Cardiac muscle cell (in vitro differentiated cells and primary cell): ENCODE measurements around the gene RASGRF2. TPM values are rescaled to one million over a fixed set of nuclear protein-coding genes. Genes with fewer than 3 reads are reported as not detected.
"Not testable (repeated sequence)": the region's sequence is repeated elsewhere in the genome, so short reads cannot be mapped to it uniquely, and the experiment has no call there.

Experiments
- DNase-seq, 2 donors: peaks; one replicate each; pipeline versions ENCODE4 v3.0.0 to v3.0.0-alpha.2; 2010 to 2017; ENCODE audit warnings: low read depth in 1 of 2, low spot score in 1 of 2
- H3K27ac ChIP-seq: fragments of 200-600 bp; sonication (generic); 2 replicates; pipeline ENCODE4 v1.5.1; 2016
- H3K27me3 ChIP-seq: fragments of 200-600 bp; sonication (generic); 2 replicates; pipeline ENCODE4 v1.6.0; 2016; ENCODE audit warnings: control low read depth
- H3K36me3 ChIP-seq: fragments of 200-600 bp; sonication (generic); 2 replicates; pipeline ENCODE4 v1.5.1; 2016; ENCODE audit warnings: control low read depth
- H3K4me1 ChIP-seq: fragments of 200-600 bp; sonication (generic); 2 replicates; pipeline ENCODE4 v1.8.1; 2017; ENCODE audit warnings: low read depth, mild to moderate bottlenecking, mixed run types
- H3K4me3 ChIP-seq: fragments of 200-600 bp; sonication (generic); 2 replicates; pipeline ENCODE4 v1.5.1; 2016; ENCODE audit warnings: mild to moderate bottlenecking
- H3K9me3 ChIP-seq: fragments of 200-600 bp; sonication (generic); 2 replicates; pipeline ENCODE4 v1.5.1; 2017; ENCODE audit warnings: low read depth, mild to moderate bottlenecking, control low read depth
- polyA plus RNA-seq: library from polyadenylated mRNA; unstranded; fragments of >200 nt; fragmentation: Nextera tagmentation; extraction: Ambion mirVana; gene quantifications from 2 replicates; pipeline ENCODE4 v1.2.1, GENCODE V29; 2016
- total RNA-seq: library from RNA; depleted of rRNA; stranded (reverse); fragments of >200 nt; gene quantifications from 2 replicates; pipeline ENCODE4 v1.2.3, GENCODE V29; 2016
- TF ChIP-seq, protein P1 (sequence below): IDR thresholded peaks from 2 replicates; pipeline ENCODE4 v1.5.1; 2012; ENCODE audit warnings: low read depth, mild to moderate bottlenecking, low read length

The RASGRF2 gene
- total and polyA plus RNA-seq, 2 experiments from 2014 or later = 0.06 to 0.33 TPM

DNA sequence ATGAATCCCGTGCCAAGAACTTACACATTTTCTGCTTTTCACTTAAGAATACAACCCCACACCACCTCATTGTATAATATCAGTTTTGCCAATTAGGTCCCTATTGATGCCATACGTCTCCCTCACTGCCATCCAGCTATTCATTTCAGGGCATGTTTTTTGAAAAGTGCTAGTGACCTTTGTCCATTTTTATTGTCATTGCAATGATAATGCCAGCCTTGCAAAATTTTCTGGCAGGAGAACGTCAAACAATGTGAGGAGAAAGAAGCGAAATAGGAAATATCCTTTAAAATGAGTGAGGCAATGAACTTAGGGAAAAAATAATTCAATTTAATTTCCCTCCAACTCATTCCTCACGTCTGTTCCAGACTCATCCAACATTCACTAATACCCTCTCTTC, 161.1 kb downstream of the RASGRF2 start:
- H3K27ac ChIP-seq = no peak overlapping the region
- H3K27me3 ChIP-seq = no peaks in the 10 kb centered on the region
- TF ChIP-seq, protein P1, sequence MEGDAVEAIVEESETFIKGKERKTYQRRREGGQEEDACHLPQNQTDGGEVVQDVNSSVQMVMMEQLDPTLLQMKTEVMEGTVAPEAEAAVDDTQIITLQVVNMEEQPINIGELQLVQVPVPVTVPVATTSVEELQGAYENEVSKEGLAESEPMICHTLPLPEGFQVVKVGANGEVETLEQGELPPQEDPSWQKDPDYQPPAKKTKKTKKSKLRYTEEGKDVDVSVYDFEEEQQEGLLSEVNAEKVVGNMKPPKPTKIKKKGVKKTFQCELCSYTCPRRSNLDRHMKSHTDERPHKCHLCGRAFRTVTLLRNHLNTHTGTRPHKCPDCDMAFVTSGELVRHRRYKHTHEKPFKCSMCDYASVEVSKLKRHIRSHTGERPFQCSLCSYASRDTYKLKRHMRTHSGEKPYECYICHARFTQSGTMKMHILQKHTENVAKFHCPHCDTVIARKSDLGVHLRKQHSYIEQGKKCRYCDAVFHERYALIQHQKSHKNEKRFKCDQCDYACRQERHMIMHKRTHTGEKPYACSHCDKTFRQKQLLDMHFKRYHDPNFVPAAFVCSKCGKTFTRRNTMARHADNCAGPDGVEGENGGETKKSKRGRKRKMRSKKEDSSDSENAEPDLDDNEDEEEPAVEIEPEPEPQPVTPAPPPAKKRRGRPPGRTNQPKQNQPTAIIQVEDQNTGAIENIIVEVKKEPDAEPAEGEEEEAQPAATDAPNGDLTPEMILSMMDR = no peak
- no peaks in the 10 kb centered on the region for H3K36me3 ChIP-seq
- no peak for DNase-seq
- no peaks in the 10 kb centered on the region for H3K9me3 ChIP-seq
- H3K4me3 ChIP-seq = no peak overlapping the region
- no peaks in the 10 kb centered on the region for H3K4me1 ChIP-seq

DNA sequence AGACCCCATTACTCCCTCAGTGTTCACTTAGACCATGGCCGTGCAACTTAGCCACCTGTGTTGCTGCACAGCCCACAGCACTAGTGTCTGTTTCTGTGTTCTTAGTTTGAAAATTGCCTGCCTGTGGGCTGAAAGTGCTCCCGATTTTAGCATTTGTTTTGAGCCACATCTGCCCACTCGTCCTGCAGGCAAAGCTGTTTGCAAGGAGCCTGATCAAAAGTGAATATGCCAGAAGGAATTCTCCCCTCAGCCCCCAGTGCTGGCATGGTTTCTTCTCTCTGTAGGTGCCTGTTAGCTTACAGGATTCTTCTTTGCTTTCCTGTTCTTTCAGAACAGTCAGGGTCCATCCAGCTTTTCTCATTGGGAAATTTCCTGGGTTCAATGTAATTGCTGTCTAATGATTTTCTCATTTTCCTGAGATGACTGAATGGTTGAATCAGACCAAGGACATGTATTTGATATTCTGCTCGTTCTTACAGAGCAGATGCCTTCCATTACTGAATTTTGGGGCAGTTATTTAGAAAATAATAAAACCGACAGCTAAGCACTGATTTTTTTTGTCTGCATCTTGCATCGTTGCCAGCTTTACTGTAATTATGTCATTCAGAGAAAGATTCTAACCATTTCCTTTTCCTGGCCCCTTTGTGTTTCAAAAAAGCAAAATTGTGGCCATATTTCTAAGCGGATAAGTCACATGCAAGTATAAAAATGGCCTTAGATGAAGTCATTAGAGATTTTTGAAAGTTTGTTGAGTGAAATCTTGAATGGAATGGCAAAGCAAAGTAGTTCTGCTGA, 161.9 kb downstream of the RASGRF2 start:
- TF ChIP-seq, protein P1 = no peak
- Histone ChIP-seq H3K36me3 (no peaks in the 10 kb centered on the region), H3K9me3 (no peaks in the 10 kb centered on the region), H3K27me3 (no peaks in the 10 kb centered on the region), H3K27ac (no peak overlapping the region), H3K4me3 (no peak overlapping the region), H3K4me1 (no peaks in the 10 kb centered on the region)
- DNase-seq = no peak

DNA sequence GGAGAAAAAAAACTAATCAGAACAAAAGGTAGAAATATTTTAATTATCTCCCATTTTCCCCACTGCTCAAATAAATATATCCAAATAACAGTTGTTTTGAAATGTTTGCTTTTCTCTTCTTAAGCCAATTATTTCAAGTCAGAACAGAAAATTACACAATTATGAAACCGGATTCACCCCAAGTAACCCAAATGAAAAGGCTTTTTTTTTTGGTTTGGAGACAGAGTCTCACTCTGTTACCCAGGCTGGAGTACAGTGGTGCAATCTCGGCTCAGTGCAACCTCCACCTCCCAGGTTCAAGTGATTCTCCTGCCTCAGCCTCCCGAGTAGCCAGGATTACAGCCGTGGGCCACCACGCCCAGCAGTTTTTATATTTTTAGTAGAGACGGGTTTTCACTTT, 164.5 kb downstream of the RASGRF2 start:
- not testable (repeated sequence) for DNase-seq, H3K36me3 ChIP-seq, H3K4me1 ChIP-seq, H3K4me3 ChIP-seq, H3K27ac ChIP-seq, H3K9me3 ChIP-seq, H3K27me3 ChIP-seq

DNA sequence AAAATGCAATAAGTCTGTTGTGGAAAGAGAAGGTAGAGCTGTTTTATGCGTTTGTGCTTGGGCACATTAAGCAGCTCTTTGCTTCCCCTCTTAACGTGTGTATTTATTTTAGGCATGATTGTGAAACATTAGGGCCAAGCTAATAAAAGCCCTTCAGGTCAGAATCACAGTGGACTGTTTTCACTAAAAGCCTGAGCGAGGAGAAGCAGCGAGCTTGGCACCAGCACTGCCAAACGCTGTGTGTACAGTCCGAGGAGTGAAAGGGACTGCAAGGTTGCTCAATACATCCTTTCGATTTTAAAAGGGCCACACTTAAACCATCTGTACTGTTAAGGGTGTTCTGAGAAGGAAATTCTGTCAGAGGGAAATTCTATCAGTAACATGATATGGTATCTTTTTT, 165.8 kb downstream of the RASGRF2 start:
- H3K4me3 ChIP-seq = no peak overlapping the region
- H3K27ac ChIP-seq = no peak overlapping the region

DNA sequence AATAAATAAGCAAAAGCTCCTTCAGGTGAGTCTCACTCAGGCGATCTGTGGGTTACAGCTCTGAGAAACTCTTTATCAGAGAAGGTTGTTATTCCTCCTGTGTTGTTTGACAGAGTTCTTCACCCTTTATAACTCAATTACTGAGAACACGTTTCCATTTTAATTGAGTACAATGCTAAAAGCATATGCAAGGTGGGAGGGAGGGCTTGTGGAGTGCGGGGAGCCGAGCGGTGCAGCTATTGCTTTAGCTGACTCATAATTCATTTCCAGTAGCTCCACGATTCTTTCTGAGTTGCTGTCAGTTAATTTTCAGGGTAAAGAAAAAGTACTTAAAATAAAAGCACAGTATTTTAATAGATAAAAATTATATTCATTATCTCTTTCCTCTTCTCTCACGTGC, 168.3 kb downstream of the RASGRF2 start:
- H3K4me1 ChIP-seq = no peaks in the 10 kb centered on the region
- DNase-seq = no peak
- TF ChIP-seq, protein P1 = no peak
- no peaks in the 10 kb centered on the region for H3K36me3 ChIP-seq
- no peak overlapping the region for H3K4me3 ChIP-seq
- H3K27ac ChIP-seq = no peak overlapping the region
- no peaks in the 10 kb centered on the region for H3K27me3 ChIP-seq
- no peaks in the 10 kb centered on the region for H3K9me3 ChIP-seq

More for the DNA sequence above, 165.8 kb downstream of the RASGRF2 start:
- no peaks in the 10 kb centered on the region for H3K4me1 ChIP-seq
- DNase-seq = no peak
- TF ChIP-seq, protein P1 = no peak
- no peaks in the 10 kb centered on the region for H3K36me3 ChIP-seq
- H3K9me3 ChIP-seq = no peaks in the 10 kb centered on the region
- no peaks in the 10 kb centered on the region for H3K27me3 ChIP-seq

DNA sequence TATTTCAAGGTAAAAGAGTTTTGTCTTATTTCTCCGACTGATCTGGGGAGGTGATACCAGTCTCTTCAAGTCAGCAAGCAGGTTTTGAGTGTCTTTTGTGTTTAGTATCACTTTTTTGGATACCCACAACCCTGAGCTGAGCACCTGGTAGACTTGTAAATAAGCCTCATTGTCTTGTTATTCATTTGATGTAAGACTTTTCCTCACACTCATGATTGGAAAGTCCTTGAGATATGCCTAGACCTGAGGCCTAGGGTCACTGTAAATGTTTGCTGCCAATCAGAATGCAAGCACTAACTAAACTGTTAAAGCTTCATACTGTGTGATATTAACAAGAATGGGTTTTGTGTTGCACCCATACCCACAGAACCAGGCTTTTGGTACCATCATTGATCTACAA, 172.2 kb downstream of the RASGRF2 start:
- DNase-seq = no peak
- Histone ChIP-seq H3K4me3 (no peak overlapping the region), H3K36me3 (no peaks in the 10 kb centered on the region), H3K9me3 (no peaks in the 10 kb centered on the region), H3K4me1 (no peaks in the 10 kb centered on the region), H3K27ac (no peak overlapping the region), H3K27me3 (no peaks in the 10 kb centered on the region)
- TF ChIP-seq, protein P1 = no peak
